GM21786 (cell line): Measurements from ENCODE around the gene TPBGL.
"Not testable (repeated sequence)": the region's sequence is repeated elsewhere in the genome, so short reads cannot be mapped to it uniquely, and the experiment has no call there.

Source experiments
- ATAC-seq: cut with Tn5 transposase; IDR thresholded peaks from one replicate; pipeline ENCODE4 v1.9.1; 2021; ENCODE audit not compliant: unreplicated experiment

The TPBGL gene

DNA sequence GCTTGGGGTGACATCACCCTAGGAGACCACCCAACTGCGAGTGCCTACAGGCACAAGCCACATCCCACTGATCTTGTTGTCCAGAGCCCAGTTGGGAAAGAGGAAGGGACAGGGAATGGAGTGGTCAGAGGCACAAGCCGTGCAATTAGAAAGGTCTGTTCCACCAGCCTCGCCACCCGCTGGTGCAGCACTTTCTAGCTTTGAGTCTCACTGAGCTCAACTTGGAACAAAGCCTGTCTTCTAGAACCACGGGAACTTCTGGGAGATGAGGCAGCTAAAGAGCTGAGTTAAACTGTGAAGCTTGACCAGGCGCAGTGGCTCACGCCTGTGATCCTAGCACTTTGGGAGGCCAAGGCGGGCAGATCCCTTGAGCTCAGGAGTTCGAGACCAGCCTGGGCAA, 29.3 kb downstream of the TPBGL start:
- no peak for ATAC-seq

DNA sequence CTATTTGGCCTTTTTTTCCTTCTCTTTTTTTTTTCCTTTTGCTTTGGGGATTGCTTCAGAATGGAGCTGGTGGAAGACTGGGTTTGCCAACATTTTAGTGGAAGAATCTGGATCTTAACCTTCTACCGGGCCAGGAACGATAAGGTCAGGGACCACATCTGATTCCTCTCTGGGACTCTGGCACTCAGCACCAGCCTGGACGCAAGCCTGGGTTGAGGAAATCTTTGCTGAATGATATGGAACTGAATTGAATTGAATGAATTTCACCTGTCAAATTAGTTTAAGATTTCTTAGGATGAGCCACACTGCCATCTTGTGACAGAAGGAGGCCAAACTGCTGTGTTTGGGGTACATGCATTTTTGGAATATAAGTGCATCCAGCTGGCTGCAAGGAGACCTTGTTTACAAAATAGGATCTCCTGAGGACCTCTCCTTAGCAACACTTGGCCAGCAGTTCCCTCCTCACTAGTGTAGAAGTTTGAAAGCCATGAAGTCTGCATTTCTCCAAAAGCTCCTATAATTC, 30.4 kb downstream of the TPBGL start:
- no peak for ATAC-seq

DNA sequence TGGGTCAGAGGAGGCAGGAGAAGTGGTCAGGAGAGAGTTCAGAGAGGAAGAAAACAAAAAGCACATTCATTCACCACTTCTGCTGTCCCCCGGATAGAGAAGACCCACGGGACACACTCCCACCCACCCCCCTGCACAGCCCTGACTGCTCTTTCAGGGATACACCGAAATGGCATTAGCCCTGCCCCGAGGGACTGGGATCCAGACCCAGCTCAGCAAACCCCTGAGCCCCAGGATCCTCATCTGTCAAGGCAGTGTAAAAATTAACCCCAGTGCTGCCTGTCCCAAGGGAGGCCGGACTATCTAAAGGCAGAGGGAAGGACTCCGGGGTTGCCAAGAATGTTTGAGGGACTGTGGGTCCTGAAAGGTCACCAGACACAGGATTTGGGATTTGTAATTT, 31.2 kb downstream of the TPBGL start:
- no peak for ATAC-seq

DNA sequence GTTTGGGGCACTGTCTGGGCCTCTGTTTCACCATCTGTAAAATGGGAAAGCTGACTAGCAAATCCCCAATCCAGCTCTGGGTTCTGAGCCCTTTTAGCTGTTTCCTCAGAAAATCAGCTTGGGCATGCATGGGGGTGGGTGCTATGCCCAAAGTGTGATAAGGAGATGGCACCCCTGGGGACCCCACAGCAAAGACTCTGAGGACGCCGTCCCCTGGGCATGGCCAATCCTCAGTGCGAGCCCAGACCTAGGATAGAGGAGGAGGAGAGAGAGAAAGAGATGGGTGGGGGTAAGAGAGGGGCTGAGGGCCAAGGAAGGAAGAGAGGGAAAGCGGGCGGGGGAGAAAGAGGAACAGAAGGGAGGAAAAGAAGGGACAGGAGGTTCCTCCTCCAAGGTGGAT, 31.8 kb downstream of the TPBGL start:
- no peak for ATAC-seq

DNA sequence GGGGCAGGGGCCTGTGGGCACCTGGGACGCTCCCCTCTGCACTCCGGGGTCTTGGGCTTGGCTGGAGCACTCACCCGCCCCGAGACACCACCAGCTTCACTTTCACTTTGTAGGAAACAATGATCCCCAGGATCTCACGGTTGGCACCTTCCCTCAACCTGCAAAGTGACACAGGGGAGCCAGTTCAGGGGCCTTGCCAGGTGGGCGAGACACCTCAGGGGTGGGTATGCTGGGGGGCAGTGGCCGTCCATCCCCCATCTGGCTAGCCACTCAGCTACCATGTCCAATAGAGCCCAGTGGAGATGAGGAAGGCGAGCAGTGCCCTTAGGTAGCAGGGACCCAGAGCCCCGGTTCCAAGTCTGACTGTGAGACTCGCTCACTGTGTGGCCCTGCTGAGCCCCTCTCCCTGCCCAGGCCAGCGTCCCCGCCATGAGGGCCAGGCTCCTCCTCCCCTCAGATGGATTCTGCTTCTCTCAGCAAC, 32.3 kb downstream of the TPBGL start:
- ATAC-seq = no peak

DNA sequence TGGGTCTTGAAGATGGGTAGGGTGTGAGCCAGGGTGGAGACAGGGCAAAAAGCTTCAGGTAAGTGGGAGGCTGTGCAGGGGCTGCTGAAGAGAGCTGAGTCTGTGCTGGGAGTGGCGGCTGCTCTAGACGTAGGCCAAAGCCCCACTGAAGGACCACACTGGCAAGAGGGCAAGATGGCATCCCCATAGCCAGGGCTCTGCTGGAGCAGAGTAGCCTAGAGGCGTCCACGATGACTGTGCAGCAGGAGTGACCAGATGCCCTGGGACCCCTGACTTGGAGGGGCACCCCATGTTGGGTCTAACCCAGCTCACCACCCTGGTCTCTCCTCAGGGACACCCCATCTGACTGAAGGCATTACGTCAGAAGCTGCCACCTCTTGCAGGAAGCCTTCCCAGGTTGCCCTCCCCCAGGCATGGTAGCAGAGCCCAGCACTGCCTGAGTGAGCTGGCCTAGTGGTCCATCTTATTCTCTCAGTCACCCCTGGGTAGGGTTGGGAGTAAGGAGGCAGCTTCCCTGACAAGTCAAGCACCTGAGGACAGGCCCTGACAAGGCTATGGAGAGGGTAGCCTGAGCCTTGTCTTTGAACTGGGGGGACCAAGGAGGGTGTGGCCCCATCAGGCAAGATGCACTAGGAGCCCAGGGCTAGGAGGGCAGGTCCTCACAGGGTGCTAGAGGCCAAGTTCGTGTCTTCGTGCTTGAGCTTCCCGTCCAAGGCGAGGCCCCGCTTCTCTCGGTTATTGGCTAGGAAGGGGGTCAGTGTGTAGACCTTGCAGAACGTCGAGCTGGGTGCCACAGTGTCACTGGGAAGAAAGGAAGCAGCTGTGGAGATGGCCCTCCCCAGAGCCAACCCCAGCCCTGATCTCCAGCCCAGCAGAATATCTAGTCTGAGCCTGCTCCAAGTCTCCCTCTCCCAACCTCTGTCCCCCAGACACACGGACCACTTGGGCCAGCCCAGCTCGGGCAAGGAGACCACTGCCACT, 33.1 kb downstream of the TPBGL start:
- no peak for ATAC-seq

DNA sequence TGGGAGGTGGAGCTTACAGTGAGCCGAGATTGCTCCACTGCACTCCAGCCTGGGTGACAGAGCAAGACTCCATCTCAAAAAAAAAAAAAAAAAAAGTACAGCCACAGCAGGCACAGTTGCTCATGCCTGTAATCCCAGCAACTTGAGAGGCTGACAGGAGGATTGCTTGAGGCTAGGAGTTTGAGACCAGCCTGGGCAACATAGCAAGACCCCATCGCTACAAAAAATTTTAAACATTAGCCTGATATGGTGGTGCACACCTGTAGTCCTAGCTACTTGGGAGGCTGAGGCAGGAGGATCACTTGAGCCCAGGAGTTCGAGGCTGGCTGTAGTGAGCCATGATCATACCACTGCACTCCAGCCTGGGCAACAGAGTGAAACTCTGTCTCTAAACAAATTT, 34.1 kb downstream of the TPBGL start:
- not testable (repeated sequence) for ATAC-seq

DNA sequence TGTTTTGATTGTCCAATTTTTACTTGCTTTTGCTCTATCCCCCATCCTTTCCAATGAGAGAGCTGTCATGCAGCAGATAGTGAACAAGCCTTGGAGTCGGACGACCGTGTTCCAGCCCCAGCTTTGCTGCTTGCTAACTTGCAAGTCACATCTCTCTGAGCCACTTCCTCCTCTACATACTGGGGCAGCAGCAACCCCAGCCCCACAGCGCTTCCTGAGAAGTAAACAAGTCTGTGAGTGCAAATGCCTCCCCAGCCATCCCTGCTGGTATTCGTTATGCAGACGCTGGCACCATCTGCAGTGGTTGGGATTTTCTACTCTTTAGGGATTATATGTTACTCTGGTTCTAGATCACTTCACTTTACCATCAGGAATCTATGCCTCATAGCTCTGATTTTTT, 35.0 kb downstream of the TPBGL start:
- no peak for ATAC-seq

DNA sequence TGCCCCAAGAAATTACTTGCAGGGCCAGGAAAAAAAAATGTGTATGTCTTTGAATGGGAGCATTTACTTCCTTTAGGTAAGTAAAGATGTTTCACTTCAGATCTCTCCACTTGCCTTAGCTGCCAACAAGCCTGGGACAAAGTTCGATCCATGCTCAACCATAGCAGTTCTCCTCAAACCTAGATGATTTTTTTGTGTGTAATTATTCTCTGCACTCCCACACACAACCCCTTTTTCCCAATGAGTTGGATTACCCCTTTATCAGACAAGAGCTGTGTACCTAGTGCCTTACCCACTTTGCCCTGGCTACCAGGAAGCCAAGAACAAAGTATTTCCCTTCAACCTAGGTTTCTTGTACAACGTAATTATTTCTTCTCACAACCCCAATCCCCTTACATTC, 35.6 kb downstream of the TPBGL start:
- no peak for ATAC-seq

DNA sequence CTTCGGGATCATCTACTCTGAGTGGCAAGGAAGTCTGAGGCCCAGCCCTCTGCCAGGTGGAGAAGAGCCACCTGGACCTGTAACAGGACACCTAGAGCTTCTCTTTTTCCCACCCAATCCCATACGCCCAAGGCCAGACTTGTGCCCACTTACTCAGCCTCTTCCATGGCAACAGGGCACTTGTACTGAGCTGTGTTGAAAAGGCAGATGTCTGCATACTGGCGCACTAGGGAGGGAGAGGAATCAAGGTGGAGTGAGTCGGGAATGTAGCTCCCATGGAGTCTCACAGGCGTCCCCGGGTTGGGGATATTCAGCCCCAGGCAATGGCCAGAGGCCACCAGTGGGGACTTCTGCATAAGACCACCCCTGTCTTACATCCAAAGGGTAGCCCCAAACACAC, 36.1 kb downstream of the TPBGL start:
- ATAC-seq = no peak

DNA sequence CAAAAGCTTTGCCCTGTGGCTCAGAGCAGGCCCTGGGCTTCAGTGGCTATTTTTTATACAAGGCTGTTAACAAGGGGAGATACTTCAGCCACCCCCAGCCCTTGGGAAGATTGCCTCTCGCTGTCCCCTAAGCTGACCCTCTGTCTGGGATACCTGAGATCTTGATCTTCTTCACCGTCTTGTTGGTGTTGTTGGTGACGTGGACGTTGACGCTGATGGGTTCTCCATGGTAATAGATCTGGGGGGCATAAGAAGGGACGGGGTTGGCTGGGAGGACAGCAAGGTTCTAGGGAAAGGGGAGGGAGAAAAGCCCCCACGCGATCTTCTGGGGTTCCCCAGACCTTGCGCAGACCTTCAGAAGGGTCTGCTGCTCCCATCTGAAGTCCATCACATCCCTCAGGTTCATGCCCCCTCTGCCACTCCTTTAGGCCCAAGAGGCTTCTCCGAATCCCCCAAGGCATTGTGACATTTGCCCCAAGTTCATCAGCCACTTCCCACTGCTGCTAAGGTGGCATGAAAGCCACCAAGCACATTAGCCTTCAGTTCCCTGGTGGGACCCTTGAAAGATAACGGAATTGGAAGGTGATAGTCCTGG, 36.7 kb downstream of the TPBGL start:
- ATAC-seq = no peak

DNA sequence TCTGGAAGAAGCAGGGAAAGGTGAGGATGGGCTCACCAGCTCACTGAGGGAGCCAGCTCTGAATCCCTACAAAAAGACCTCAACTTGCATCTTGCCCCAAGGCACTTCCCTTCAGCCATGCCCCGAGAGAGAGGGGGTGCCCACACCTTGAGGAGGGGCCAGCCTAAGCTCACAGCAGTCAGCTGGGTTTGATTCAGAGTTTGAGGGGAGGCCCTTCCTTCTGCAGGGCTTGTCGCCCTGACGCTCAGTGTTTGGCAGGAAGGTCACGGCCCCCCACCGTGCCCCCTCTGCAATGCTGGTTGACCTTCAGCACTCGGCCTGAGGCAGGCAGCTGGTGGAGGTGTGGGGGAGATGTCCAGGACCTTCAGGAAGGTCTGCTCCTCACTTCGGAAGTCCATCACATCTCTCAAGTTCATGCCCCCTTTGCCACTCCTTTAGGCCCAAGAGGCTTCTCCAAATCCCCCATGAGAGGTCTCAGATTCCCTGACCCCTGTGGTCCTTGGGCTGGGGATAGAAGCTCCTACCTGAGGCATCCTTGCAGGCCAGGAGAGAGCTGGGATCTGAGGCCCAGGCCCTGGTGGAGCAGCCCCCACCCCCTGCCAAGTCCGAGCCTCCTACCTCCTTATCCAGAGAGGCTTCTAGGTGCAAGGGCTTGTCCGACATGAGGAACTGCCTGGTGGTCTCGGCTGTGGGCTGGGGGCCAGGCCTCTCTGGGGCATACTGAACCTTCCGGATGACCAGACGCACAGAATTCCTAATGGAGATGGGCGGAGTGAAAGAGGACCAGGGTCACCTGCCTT, 37.6 kb downstream of the TPBGL start:
- no peak for ATAC-seq

DNA sequence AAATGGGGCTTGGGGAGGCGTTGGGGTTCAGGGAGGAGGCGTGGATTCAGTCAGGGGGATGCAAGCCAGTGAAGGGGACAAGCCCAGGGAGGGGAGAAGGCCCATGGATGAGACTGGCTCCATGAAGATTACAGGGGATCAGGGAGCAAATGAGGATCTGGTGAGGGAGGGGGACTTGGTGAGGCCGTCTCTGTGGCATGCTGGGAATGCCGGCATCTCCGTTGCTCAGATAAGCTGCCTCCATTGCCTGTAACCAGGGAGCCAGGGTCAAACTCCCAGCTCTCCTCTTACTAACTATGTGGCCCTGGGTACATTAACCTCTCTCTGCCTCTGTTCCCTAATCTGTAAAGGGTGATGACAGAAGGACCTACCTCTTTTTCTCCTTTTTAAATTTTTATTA, 38.7 kb downstream of the TPBGL start:
- no peak for ATAC-seq

DNA sequence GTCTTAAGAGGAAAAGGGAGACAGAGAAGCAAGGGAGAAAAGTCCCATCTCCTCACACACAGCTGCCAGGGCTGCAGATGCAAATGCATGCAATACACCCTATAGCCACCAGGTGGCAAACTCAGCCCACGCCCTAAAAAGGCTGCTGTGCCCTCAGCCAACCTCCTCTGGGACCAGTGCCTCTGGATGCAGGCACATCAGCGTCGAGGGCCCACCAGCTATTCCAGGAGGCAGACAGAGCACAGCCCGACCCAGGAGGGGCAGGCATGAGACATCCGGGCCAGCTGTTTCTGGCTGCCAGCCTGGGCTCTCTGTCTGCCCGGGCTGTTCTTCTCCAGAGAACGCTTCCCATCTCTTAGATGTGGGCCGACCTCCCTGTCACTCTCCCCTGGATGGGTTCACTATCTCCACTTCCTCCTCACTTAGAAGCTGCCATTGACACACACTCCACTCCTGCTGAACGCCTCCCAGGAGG, 39.7 kb downstream of the TPBGL start:
- ATAC-seq = no peak

DNA sequence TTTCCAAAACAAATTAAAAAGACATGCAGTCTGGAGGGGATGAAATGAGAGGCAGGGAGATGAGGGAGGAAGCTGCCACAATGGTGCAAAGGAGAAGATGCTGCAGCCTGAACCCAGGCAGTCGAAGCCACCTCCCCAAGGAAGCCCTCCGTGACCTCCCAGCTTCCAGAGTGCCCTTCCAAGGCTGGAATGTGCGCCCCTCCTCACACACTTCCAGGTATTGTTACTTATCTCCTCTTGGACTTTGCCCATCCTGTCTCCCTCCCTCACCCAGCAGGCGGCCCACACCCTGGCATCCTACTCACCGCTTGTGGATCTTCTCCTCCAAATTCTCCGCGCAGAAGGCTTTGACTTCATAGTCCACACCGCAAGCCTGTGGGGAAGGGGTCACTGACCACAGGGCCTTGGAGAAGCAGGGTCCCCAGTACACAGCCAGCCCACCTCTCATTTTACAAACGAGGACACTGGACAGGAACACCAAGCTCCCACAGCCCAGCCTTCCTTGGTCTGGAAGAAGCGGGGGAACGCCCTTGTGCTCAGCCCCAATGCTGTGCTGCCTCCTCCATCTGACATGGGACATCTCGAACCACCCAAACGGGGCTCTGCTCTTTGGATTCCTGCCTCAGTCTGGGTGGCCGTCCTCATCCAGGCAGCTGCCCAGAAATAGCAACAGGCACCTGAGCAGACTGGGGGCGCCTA, 40.3 kb downstream of the TPBGL start:
- no peak for ATAC-seq

DNA sequence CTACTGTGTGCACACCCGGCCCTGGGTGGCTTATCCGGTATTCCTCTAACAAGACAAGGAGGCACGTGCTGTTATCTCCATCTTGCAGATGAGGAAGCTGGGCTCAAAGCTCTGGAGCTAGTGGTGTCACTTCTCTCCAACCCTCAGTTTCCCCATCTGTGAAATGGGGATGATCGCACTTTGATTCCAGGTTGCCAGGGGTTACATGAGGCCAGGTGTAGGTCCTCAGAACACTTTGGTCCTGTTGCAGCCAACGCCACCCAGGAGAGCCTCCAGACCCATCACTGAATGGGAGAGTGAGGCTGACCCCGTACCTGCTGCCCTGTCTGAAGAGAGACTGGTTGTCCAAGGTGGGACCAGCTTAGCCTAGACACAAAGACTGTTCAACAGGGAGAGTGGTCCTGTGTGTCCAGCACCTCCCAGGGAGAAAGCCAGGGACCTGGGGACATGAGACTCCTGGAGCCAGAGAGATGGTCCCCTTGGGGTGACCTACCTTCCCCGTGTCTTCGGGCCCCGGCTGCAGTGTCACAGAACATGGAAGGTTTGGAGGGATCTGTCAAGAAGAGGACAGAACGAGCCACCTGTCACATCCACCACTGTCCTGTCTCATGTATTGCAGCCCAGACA, 41.0 kb downstream of the TPBGL start:
- ATAC-seq = no peak

DNA sequence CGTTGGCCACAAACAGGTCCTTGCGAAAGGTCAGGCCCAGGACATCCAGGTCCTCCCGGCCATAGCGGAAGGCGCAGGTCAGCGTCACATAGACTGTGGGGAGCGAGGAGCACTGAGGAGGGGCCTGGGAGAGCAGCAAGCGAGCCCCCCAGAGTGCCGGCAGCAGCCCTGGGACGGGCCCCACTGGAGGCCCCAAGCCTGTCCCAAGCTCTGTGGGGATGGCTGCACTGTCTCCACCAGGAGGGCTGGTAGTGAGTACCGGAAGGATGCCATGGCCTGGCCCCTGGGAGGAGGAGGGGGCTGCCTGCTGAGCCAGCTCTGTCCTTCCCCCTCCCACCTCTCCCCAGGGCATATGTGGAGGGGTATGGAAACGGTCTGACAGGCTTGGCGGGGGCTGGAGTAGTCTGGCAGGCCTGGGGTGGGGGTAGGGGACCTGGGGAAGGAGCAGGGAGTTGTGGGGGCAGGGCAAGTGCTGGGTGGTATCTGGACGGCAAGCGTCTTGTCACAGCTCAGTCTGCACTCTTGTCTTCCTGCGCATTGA, 42.9 kb downstream of the TPBGL start:
- no peak for ATAC-seq

DNA sequence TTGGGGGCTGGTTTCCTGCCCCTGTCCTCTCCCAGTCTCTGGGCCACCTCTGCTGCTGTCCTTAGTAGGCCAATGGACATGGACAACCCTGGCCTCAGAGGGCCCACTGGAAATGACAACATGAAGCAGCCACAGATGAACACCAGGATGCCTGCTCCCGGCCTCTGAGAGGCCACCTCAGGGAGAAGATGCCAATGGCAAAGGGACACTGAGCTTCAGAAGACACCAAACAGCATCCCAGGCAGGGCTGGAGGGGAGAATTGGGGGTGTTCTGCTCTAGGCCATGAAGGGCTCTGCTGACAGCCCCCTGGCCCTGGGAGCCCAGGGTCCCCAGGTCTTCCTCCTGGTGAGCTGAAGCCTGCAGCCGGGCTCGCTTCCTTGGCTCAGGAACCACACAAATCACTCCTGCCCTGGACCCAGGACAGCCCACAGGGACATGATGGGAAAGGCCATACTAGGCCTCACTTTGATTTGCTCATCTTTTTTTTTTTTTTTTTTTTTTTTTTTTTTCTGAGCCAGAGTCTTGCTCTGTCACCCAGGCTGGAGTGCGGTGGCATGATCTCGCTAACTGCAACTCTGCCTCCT, 45.3 kb downstream of the TPBGL start:
- ATAC-seq = no peak

DNA sequence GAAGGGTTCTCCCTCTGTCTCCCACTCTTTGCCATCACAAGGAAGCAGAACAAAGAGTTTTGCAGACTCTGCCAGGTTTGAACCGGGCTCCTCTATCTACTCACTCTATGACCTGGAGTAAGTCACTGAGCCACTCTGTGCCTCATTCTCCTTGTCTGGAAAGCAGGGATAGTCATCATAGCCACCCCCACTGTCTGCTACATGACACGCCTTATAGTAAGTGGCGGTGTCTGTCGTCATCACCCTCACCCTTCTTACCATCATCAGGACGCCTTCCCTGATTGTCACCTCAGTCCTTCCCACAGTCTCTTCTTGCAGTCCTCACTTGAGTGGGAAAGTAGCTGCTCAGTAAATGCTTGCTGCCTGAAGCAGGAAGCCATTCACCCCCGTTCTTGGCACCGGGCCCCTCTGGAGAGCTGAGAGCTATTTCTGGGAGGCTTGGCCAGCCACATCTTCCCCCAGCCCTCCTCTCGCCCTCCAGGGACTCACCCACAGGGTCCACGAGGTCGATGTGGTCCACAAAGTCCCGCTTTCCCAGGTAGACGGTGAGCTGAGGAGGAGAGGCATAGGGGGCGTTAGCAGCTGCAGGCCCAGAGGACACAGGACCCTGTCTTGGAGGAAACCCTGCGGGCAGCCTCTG, 46.4 kb downstream of the TPBGL start:
- no peak for ATAC-seq
